Stimulated activated CD4-positive, alpha-beta T cell treated with anti-CD3 and anti-CD28 coated beads, Interleukin-4, amount 100 ng/mL, for 4 hours (primary cell): Measurements from ENCODE around the gene ROR1.
"Not testable (repeated sequence)": the region's sequence is repeated elsewhere in the genome, so short reads cannot be mapped to it uniquely, and the experiment has no call there.

Experiments
- DNase-seq, 2 experiments: peaks; one replicate each; pipeline ENCODE4 v3.0.0-alpha.2; 2020

The ROR1 gene

GRCh38 chr1:64073705-64074104, 299.9 kb downstream of the ROR1 start:
- DNase-seq, result no peak

- DNase-seq, result no peak
Measured at GRCh38 chr1:64074767-64075166, 300.9 kb downstream of the ROR1 start.

DNA sequence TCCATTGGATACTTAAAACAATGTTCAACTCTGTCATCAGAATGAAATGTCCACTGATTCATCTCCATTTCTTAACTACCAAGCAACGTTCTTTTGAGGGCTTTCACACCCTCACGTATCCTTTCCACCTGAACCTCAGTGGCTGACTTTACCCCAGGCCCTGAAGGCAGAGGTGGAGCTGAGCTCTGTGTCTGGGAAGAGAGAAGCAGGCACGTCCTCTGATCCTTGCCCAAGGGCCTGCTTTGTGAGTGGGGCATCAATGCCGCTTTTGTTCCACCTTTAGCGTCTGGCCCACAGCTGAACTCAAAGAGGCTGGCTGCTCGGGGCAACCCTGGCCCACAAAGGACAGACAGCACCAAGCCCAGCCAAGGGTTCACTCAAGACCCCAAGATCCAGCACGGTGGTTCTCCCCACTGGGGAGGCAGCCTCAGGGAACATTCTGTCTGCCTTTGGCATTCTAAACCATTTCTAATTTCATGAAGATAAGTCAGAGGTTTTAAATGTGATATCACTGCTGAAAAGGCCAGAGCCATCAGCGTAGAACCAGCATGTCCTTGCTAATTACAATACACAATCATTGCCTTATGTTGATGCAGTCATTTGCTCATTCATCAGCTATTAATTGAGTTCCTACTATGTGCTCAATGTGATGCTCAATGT, 303.6 kb downstream of the ROR1 start:
- DNase-seq, result no peak

DNA sequence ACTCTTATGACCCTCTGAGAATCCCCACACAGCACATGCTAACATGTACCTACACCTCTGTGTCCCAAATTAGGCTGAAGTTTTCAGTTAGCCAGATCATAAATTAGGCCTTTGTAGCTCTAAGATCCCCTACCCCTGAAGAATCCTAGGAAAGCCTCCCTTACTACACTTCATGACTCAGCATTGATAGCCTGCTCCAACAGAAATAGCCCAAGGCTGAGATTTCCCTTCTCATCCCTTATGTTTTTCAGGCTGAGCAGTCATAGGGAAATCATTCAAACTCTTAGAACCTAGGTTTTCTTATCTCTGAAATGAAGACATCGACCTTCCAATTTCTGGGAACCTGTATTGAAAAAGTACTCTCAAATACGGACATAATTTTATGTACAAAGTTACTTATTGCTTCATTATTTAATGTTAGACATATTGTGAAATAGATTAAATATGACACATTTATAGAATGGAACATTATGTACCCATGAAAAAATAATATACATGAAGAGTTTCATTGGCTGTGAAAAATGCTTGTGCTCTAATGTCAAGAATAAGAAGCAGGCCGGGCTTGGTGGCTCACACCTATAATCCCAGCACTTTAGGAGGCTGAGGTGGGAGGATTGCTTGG, 307.2 kb downstream of the ROR1 start:
- no peak for DNase-seq

- DNase-seq, result no peak
Measured at GRCh38 chr1:64082459-64082858, 308.6 kb downstream of the ROR1 start.

- DNase-seq, result no peak
Measured at GRCh38 chr1:64084451-64084850, 310.6 kb downstream of the ROR1 start.

DNA sequence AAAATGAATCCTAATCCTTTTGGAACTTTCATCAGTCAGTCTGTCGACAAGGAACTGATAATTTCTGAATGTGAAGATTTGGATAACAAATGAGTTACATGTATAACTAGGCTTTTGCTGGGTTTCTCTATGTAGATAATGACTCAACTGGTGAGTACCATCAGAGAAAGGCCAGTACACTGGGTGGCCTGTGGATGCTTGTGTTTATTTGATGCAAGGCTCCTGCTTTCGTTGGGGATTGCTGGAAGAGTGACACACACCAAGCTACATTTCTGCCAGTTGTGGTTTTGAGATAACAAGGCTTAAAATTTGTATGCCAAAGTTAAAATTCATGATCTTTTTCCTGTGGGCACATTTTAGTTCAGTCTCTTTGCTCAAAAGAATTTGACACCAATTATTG, 314.0 kb downstream of the ROR1 start:
- DNase-seq, result no peak

DNA sequence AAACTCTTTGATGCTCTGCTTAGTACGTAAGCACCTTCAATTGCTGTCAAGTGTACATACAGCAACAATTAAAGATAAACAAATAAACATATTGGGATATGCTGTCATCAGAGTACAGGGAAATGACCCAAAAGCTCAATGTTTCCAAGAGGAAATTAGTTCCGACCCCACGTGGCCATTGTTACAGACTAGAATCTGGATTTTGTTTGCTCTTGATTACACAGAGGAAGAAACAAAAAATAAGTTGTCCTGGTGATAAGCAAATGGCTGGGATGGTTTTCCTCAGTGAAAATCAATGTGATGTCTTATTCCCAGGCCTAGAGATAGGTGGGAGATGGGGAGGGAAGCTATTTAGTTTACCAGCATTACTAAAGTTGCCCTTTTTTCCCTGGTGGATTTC, 316.6 kb downstream of the ROR1 start:
- no peak for DNase-seq

DNA sequence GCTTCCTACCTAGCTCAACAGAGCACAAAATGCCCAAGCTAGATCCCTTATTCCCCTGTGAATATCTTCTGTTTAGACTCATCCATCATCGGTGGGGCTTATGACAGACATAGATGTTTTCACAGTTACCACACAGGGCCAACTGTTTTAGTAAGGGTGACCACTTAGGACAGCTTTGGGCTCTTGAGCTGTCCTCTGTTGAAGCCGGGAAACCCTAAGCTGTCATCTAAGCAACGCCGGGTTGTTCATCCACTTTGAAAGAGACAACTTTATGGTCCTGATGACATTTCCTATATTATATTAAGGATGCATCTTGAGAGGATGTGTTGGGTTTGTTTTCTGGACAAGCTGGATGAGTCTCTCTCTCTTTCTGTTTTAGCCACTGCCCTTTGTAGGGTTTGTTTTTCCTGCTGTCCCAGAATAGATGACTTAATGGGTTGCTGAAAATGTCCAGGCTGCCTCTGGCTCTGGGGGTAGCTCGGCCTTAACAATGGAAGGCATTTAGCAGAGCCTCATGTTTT, 319.1 kb downstream of the ROR1 start:
- no peak for DNase-seq

- no peak for DNase-seq
Measured at GRCh38 chr1:64093941-64094340, 320.1 kb downstream of the ROR1 start.

DNA sequence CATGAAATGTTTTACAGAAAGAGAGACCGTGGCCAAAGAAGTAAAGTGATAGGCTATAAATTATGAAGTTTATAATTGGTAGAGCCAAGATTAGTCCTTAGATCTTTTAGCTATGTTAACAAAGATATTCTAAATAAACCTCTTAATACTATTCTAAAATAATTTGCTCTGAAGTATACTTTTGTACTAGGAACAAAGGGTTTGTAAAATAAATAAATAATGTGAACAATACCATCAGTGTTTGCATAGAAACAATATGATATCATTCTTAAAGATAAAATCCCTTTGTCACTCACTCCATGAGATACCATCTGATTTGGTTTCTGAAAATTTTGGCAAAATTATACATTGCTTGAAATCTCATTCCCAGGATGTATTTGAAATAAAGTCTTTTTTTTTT, 322.0 kb downstream of the ROR1 start:
- no peak for DNase-seq

DNA sequence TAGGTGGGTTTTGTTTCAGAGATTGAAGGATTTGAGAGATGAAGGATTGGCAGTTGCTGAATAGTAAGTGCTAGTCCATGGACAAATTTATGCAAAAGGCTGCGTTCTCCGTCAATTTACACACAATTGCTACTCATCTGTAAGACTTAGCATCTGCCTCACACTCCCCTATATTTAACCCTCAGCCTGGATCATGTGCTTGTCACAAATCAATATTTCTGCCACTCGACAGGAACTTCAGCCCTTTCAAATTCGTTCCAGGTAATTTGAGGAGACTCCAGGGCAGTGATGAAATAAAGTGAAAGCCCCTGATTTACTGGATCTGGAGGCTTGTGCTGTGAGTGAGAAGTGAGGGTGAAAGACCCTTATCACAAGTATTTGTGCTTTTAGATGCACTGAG, 324.0 kb downstream of the ROR1 start:
- no peak for DNase-seq

DNA sequence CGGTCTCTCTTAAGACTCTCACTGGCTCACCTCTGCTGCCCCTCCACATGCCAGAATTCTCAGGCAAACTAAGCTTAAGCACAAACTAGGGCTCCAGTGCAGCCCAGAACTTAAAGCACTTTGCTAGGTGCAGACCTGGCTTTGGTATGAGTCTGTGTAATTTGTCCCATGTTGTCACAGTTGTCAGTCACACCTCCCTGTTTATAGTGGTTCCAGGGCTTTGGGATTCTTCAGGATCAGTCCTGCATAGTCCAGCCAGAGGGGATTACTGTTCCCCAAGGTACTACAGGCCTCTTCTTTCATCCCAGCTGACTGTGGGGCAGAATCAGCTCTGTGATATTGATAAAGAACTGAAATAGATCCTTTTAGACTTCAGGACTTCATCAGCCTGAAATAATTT, 324.6 kb downstream of the ROR1 start:
- no peak for DNase-seq

GRCh38 chr1:64098846-64099582, 325.2 kb downstream of the ROR1 start:
- DNase-seq, result no peak

- DNase-seq, result no peak
Measured at GRCh38 chr1:64100791-64101190, 327.0 kb downstream of the ROR1 start.

DNA sequence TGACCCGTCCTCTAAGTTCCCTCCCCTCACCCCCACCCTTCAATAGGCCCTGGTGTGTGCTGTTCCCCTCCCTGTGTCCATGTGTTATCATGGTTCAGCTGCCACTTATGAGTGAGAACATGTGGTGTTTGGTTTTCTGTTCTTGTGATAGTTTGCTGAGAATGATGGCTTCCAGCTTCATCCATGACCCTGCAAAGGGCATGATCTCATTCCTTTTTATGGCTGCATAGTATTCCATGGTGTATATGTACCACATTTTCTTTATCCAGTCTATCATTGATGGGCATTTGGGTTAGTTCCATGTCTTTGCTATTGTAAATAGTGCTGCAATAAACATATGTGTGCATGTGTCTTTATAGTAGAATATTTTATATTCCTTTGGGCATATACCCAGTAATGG, 330.8 kb downstream of the ROR1 start:
- not testable (repeated sequence) for DNase-seq

DNA sequence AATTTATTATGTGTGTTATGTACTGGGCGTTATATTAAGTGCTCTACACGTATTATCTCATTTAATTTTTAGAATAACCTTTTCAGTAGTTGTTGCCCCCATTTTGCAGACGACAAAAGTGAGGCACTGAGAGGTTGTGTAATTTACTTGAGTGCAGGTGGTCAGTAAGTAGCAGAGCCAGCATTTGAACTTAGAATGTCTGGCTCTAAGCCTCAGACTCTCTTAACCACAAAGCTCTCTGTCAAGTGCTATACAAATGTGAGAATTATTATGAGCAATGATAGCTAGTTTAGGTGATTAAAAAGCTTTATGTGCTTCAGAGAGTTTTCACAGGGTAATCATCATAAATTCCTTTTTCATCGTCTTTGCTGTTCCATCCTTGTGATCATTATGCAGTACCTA, 333.3 kb downstream of the ROR1 start:
- DNase-seq, result no peak

GRCh38 chr1:64107632-64108031, 333.8 kb downstream of the ROR1 start:
- no peak for DNase-seq

DNA sequence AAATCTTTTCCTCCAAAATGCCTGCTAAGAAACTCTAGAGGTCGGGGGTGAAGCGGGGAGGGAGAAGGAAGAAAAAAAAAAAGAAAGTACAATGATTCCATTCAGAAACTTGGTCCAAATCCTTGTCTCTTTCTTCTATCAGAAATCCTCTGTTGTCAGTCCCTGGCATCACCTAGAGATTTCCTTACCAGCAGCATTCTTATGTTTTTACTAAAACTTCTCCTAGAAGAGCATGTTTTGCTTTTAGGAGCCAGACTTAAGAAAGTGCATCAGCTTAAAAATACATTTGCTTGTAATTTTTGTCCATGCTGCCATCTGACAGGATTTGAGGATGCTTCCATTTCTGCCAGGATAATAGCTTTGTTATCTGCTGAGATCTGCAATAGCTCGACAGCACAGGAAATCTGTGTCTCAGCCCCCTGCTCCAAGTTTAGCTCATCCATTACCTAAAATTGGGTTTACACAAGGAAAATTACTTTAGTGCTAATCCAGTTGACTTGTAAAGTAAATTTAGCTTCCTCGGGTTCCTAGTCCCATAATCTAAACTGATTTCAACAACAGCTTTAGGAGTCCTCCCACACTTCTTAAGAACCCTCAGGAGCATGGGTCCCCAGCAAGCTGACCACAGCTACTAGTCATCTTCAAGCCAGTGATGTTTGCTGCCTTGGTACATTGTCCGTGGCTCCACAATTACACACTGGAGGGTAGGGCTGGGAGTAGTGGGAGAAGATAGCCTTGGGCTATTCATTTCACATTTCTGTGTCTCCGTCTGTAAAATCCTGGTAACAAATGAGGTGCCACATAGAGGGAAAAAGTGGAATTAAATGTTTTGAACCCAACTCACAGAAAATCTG, 337.3 kb downstream of the ROR1 start:
- no peak for DNase-seq

DNA sequence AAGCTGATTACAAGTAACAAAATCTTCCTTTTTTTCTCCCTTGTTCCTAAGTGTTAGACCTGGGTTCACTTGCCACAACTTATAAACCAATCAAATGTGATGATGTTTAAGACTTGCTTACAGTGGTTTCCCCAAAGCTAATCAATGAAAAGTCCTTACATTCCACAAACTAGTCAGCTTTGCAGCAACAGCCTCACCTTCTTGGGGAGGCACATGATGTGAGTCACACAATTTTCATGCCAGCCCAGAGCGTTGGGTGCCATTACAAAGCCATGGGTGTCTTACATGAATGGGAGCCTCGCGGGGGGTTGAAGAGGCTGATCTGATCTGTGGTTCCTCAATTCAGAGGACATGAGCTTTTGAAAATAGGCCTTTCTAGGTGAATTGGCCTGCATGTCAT, 338.0 kb downstream of the ROR1 start:
- DNase-seq, result no peak

DNA sequence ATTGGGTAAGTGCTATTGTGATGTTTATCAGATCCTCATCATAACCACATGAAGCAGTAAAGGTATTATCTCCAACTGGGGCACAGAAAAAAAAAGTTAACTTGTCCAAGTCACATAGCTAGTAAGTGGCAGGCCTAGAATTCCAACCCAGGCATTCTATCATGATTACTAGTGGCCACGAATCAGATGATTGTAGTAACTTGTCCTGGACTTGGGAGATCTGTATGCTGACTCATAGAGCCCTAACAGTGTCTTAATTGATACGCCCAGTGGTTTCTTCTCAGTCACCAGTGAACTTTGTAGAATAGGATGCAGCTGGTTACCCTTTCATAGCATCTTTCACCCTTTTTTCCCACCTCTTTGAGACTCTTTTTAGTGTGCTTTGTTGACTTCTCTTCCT, 338.5 kb downstream of the ROR1 start:
- DNase-seq, result no peak

DNA sequence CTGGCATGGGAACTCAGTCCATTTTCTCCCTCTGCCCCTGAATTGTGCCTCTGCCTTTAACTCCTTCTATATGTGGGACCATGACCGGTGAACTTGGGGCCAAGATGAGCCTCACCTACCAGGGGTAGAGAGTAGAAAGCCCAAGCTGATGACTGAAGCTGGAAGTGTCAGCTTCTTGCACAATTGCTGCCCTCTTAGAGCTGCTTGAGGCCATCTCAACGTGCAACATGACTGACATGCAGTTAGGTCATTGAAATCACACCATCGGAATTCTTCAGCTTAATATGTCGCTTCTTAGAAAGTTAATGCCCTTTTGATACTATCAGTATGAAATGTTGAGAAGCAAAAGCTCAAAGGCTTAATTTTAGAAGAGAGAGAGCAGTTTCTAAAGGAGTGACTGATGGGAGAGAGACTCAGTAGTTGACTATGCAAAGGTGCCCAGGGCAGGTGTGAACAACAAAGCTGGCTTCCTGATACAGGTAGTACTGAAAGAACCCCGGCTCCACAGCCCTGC, 340.3 kb downstream of the ROR1 start:
- DNase-seq, result no peak

GRCh38 chr1:64116537-64116936, 342.7 kb downstream of the ROR1 start:
- DNase-seq, result no peak
